ENCODE results near the gene SLC35F4.

SLC35F4 gene

GRCh38 chr14:57617510-57617909 is 248.4 kb downstream of the SLC35F4 start:
- no peak for DNase-seq (ENCODE audit: low read depth in 2 of 2)

- no peak for DNase-seq (ENCODE audit: low read depth in 2 of 2)
These were observed 252.9 kb downstream of the SLC35F4 start for GRCh38 chr14:57612946-57613345.

GRCh38 chr14:57611555-57612075 is 254.3 kb downstream of the SLC35F4 start:
- DNase-seq (ENCODE audit: low read depth in 2 of 2) = no peak

GRCh38 chr14:57610631-57611030 is 255.3 kb downstream of the SLC35F4 start:
- no peak for DNase-seq (ENCODE audit: low read depth in 2 of 2)

GRCh38 chr14:57609192-57610075 is 256.5 kb downstream of the SLC35F4 start:
- DNase-seq (ENCODE audit: low read depth in 2 of 2) = no peak

- DNase-seq (ENCODE audit: low read depth in 2 of 2) = no peak
These were observed 258.8 kb downstream of the SLC35F4 start for GRCh38 chr14:57607086-57607485.

GRCh38 chr14:57583396-57583795 is 282.5 kb downstream of the SLC35F4 start:
- DNase-seq (ENCODE audit: low read depth in 2 of 2) = no peak

GRCh38 chr14:57582746-57583145 is 283.1 kb downstream of the SLC35F4 start:
- no peak for DNase-seq (ENCODE audit: low read depth in 2 of 2)

GRCh38 chr14:57578801-57579200 is 287.1 kb downstream of the SLC35F4 start:
- DNase-seq (ENCODE audit: low read depth in 2 of 2) = no peak

GRCh38 chr14:57576498-57576897 is 289.4 kb downstream of the SLC35F4 start:
- DNase-seq (ENCODE audit: low read depth in 2 of 2) = no peak

- no peak for DNase-seq (ENCODE audit: low read depth in 2 of 2)
These were observed 290.4 kb downstream of the SLC35F4 start for GRCh38 chr14:57575482-57575881.

GRCh38 chr14:57574617-57575288 is 291.1 kb downstream of the SLC35F4 start:
- no peak for DNase-seq (ENCODE audit: low read depth in 2 of 2)

- DNase-seq (ENCODE audit: low read depth in 2 of 2) = no peak
These were observed 292.7 kb downstream of the SLC35F4 start for GRCh38 chr14:57573173-57573572.

GRCh38 chr14:57568554-57568953 is 297.3 kb downstream of the SLC35F4 start:
- DNase-seq (ENCODE audit: low read depth in 2 of 2) = no peak

- no peak for DNase-seq (ENCODE audit: low read depth in 2 of 2)
These were observed 298.7 kb downstream of the SLC35F4 start for GRCh38 chr14:57567220-57567619.

GRCh38 chr14:57560681-57561080 is 305.2 kb downstream of the SLC35F4 start:
- DNase-seq (ENCODE audit: low read depth in 2 of 2) = no peak

GRCh38 chr14:57559576-57559975 is 306.3 kb downstream of the SLC35F4 start:
- no peak for DNase-seq (ENCODE audit: low read depth in 2 of 2)

- no peak for DNase-seq (ENCODE audit: low read depth in 2 of 2)
These were observed 316.0 kb downstream of the SLC35F4 start for GRCh38 chr14:57549765-57550420.

- no peak for DNase-seq (ENCODE audit: low read depth in 2 of 2)
These were observed 316.8 kb downstream of the SLC35F4 start for GRCh38 chr14:57549016-57549564.

GRCh38 chr14:57547131-57547530 is 318.8 kb downstream of the SLC35F4 start:
- DNase-seq (ENCODE audit: low read depth in 2 of 2) = no peak

GRCh38 chr14:57533214-57533613 is 332.7 kb downstream of the SLC35F4 start:
- DNase-seq (ENCODE audit: low read depth in 2 of 2) = no peak

GRCh38 chr14:57530571-57530970 is 335.3 kb downstream of the SLC35F4 start:
- no peak for DNase-seq (ENCODE audit: low read depth in 2 of 2)
